Measurements from ENCODE around the gene ZNF799. TPM values are rescaled to one million over a fixed set of nuclear protein-coding genes. Genes with fewer than 3 reads are reported as not detected.
"Not testable (repeated sequence)": the region's sequence is repeated elsewhere in the genome, so short reads cannot be mapped to it uniquely, and the experiment has no call there.

The ZNF799 gene
- total RNA-seq, 2 donors from 2014 or later = 2.0 to 2.2 TPM

- no peak for TF ChIP-seq CTCF (IDR thresholded peaks at IDR 0.05)
- peaks cover 0 to 3% of the 10 kb centered on the region in 2 donors for H3K9me3 ChIP-seq
- no peak overlapping the region for H3K27ac ChIP-seq
- no peak overlapping the region for H3K4me3 ChIP-seq
- H3K36me3 ChIP-seq = peaks cover 5% of the 10 kb centered on the region
- H3K27me3 ChIP-seq = no peaks in the 10 kb centered on the region
- no peak for DNase-seq (ENCODE audit: low spot score)
- no peaks in the 10 kb centered on the region for H3K4me1 ChIP-seq
Measured at GRCh38 chr19:12425888-12426274, 24.8 kb upstream of the ZNF799 start.

- Histone ChIP-seq H3K27me3 (no peaks in the 10 kb centered on the region), H3K27ac (no peak overlapping the region), H3K36me3 (peaks cover under 1% of the 10 kb centered on the region), H3K9me3 (no peaks in the 10 kb centered on the region), H3K4me3 (no peak overlapping the region), H3K4me1 (no peaks in the 10 kb centered on the region)
- no peak for DNase-seq (ENCODE audit: low spot score)
- no peak for TF ChIP-seq CTCF (IDR thresholded peaks at IDR 0.05)
Measured at GRCh38 chr19:12425236-12425887, 24.3 kb upstream of the ZNF799 start.

GRCh38 chr19:12417273-12417672 lies 16.2 kb upstream of the ZNF799 start:
- not testable (repeated sequence) for H3K4me1 ChIP-seq; H3K27ac ChIP-seq; H3K9me3 ChIP-seq; H3K27me3 ChIP-seq; H3K36me3 ChIP-seq; H3K4me3 ChIP-seq; DNase-seq (ENCODE audit: low spot score)

- no peaks in the 10 kb centered on the region for H3K27me3 ChIP-seq
- H3K9me3 ChIP-seq = no peaks in the 10 kb centered on the region
- TF ChIP-seq CTCF (IDR thresholded peaks at IDR 0.05) = no peak
- H3K4me1 ChIP-seq = no peaks in the 10 kb centered on the region
- no peak overlapping the region for H3K27ac ChIP-seq
- H3K4me3 ChIP-seq = no peak overlapping the region
- DNase-seq (ENCODE audit: low spot score) = no peak
- no peaks in the 10 kb centered on the region for H3K36me3 ChIP-seq
Measured at GRCh38 chr19:12411893-12412292, 10.8 kb upstream of the ZNF799 start.

GRCh38 chr19:12399901-12400632 lies 1.0 kb downstream of the ZNF799 start:
- H3K27ac ChIP-seq = peak overlapping the region; percentile 85 to 90
- H3K4me3 ChIP-seq = peak overlapping the region; percentile 62 to 84
- not testable (repeated sequence) for H3K27me3 ChIP-seq, H3K36me3 ChIP-seq, H3K4me1 ChIP-seq, H3K9me3 ChIP-seq
- peak; percentile 58 for DNase-seq (ENCODE audit: low spot score)

GRCh38 chr19:12391148-12391547 lies 9.9 kb downstream of the ZNF799 start:
- H3K27ac ChIP-seq; DNase-seq (ENCODE audit: low spot score); H3K27me3 ChIP-seq; H3K9me3 ChIP-seq; H3K4me3 ChIP-seq; H3K4me1 ChIP-seq: not testable (repeated sequence)
- H3K36me3 ChIP-seq = peaks cover 23% of the 10 kb centered on the region

GRCh38 chr19:12386365-12386764 lies 14.7 kb downstream of the ZNF799 start:
- not testable (repeated sequence) for H3K27ac ChIP-seq; H3K27me3 ChIP-seq; H3K4me1 ChIP-seq; H3K9me3 ChIP-seq; H3K4me3 ChIP-seq; DNase-seq (ENCODE audit: low spot score)
- H3K36me3 ChIP-seq = peaks cover 15% of the 10 kb centered on the region

GRCh38 chr19:12380444-12380737 lies 20.7 kb downstream of the ZNF799 start:
- H3K4me1 ChIP-seq = no peaks in the 10 kb centered on the region

More at GRCh38 chr19:12380444-12380737, 20.7 kb downstream of the ZNF799 start:
- Histone ChIP-seq H3K27me3 (no peaks in the 10 kb centered on the region), H3K9me3 (peaks cover 0 to 31% of the 10 kb centered on the region in 2 donors), H3K36me3 (peaks cover 8% of the 10 kb centered on the region), H3K4me3 (no peak overlapping the region), H3K27ac (no peak overlapping the region)
- TF ChIP-seq CTCF (IDR thresholded peaks at IDR 0.05) = no peak
- DNase-seq (ENCODE audit: low spot score) = no peak
